Astrocyte of the hippocampus (primary cell): ENCODE data around the gene CAPN7.

ENCODE experiments used
- DNase-seq: peaks from one replicate; pipeline ENCODE4 v3.0.0; 2011; ENCODE audit warnings: low read depth, low spot score

CAPN7 gene

GRCh38 chr3:15273227-15273626 lies 67.2 kb downstream of the CAPN7 start:
- no peak for DNase-seq

GRCh38 chr3:15276028-15276724 lies 70.1 kb downstream of the CAPN7 start:
- peak; percentile 63 for DNase-seq

- no peak for DNase-seq
Observed at GRCh38 chr3:15277861-15278500, 71.9 kb downstream of the CAPN7 start.

GRCh38 chr3:15279205-15279604 lies 73.2 kb downstream of the CAPN7 start:
- DNase-seq = no peak

- no peak for DNase-seq
Observed at GRCh38 chr3:15279671-15280402, 73.8 kb downstream of the CAPN7 start.

- DNase-seq = no peak
Observed at GRCh38 chr3:15280853-15281532, 74.9 kb downstream of the CAPN7 start.

GRCh38 chr3:15281817-15282216 lies 75.8 kb downstream of the CAPN7 start:
- DNase-seq = no peak

- DNase-seq = no peak
Observed at GRCh38 chr3:15283702-15284101, 77.7 kb downstream of the CAPN7 start.

GRCh38 chr3:15284121-15284889 lies 78.3 kb downstream of the CAPN7 start:
- DNase-seq = peak; percentile 64

- DNase-seq = no peak
Observed at GRCh38 chr3:15286022-15286421, 80.0 kb downstream of the CAPN7 start.

GRCh38 chr3:15287565-15288330 lies 81.7 kb downstream of the CAPN7 start:
- peak; percentile 56 for DNase-seq

GRCh38 chr3:15288331-15289035 lies 82.4 kb downstream of the CAPN7 start:
- DNase-seq = no peak

GRCh38 chr3:15289661-15290060 lies 83.6 kb downstream of the CAPN7 start:
- no peak for DNase-seq

GRCh38 chr3:15290736-15291135 lies 84.7 kb downstream of the CAPN7 start:
- no peak for DNase-seq

- DNase-seq = peak; percentile 75
Observed at GRCh38 chr3:15291589-15292541, 85.8 kb downstream of the CAPN7 start.

- peak; percentile 64 for DNase-seq
Observed at GRCh38 chr3:15292765-15293522, 86.9 kb downstream of the CAPN7 start.

- peak; percentile 58 for DNase-seq
Observed at GRCh38 chr3:15294929-15295328, 88.9 kb downstream of the CAPN7 start.

GRCh38 chr3:15295506-15295905 lies 89.5 kb downstream of the CAPN7 start:
- DNase-seq = peak; percentile 81
